GM13976 (cell line): ENCODE measurements around the gene RPS15A.

Experiments
- DNase-seq: peaks from one replicate; pipeline ENCODE4 v3.0.0; 2012; ENCODE audit warnings: low spot score
- in situ Hi-C: fragments of 300-500 bp; cut with MboI; formaldehyde crosslinking; loops from one replicate; pipeline ENCODE4 v1.12.0; 2022; ENCODE audit warnings: low sequenced_read_pairs, mixed read lengths, inconsistent platforms; ENCODE audit not compliant: unreplicated experiment
- TF ChIP-seq, protein P1 (sequence below): IDR thresholded peaks from 2 replicates; pipeline ENCODE4 v1.5.1; 2012; ENCODE audit warnings: borderline replicate concordance, mild to moderate bottlenecking; ENCODE audit not compliant: insufficient read depth; ENCODE audit errors: extremely low read depth, missing control alignments, control extremely low read depth

Gene RPS15A

DNA sequence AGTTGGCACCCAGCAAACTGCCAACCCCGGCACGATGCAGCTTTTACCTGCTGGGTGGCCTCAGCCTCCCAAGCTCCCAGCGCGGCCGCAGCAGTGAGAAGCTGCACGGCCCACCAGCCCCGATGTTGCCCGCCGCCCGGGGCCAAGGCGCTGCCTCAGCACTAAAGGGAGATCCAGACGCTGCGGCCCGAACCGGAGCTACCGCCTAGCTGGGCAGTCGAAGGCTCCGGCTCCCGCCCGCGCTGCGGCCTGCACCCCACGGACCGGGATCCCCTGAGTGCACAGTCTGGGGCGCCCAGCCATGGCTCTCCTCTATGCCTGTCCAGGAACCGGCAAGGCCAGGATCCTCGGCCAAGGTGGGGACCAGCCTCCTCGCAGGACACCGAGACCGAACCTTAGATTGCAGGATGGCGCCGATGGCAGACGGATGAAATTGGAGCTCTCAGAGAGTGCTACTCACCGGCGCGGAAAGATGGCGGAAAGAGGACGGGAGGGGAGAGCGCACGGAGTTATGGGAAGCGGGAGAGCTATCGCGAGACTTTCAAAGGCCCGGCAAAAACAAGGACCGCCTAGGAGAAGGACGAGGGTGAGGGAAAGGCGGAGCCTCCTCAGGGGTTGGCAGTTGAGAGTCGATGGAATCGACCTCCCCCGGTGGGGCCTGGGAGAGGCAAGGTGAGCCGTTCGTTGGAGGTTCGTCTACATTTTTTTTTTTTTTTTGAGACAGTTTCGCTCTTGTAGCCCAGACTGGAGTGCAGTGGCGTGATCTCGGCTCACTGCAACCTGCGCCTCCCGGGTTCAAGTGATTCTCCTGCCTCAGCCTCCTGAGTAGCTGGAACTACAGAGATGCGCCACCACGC, at the start of gene RPS15A:
RPS15A (minus strand) TSS at position 485 of the 857 bp plus-strand sequence. CDS start 1,221 bp downstream, outside the sequence.
- in situ Hi-C loops: no loop called here
- TF ChIP-seq, protein P1, sequence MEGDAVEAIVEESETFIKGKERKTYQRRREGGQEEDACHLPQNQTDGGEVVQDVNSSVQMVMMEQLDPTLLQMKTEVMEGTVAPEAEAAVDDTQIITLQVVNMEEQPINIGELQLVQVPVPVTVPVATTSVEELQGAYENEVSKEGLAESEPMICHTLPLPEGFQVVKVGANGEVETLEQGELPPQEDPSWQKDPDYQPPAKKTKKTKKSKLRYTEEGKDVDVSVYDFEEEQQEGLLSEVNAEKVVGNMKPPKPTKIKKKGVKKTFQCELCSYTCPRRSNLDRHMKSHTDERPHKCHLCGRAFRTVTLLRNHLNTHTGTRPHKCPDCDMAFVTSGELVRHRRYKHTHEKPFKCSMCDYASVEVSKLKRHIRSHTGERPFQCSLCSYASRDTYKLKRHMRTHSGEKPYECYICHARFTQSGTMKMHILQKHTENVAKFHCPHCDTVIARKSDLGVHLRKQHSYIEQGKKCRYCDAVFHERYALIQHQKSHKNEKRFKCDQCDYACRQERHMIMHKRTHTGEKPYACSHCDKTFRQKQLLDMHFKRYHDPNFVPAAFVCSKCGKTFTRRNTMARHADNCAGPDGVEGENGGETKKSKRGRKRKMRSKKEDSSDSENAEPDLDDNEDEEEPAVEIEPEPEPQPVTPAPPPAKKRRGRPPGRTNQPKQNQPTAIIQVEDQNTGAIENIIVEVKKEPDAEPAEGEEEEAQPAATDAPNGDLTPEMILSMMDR: no peak
- peak; percentile 97 for DNase-seq

DNA sequence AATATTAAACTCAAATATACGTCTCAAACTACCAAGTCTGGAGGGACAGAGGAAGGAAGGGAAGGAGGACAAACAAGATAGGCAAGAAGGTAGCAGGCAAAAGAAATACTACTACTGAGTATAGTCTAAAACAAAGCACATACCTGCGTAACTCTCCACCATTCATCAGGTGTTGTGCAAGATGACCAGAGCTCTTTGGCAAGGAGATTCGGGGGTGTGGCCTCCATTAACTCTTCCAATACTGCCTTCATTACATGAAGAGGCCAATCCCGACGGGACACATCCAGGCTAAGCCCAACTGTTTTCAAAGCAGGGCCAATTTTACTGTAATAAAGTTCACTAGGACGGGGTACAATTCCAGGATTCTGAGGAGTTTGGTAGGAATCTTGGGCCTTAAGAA, 49.4 kb upstream of the RPS15A start:
- in situ Hi-C loops: no loop called here
- DNase-seq: no peak
- TF ChIP-seq, protein P1: no peak

DNA sequence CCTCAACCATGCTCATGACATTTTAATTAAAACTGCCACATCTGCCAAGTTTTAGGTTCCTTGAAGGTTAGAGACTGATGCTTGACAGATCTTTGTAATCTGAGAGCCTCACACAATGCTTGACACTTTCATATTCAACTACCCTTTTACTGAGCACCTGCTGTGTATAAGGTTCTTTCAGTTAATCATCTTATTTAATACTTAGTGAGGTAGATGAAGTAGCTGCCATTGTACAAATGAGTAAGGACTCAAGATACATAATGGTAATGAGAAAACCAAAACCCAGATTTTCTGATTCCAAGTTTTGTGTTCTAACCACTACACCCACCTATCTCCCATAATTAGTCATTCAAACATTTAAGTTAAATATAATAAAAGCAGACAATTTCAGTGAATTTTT, 46.6 kb upstream of the RPS15A start:
- TF ChIP-seq, protein P1: no peak
- no peak for DNase-seq
- in situ Hi-C loops: no loop called here

DNA sequence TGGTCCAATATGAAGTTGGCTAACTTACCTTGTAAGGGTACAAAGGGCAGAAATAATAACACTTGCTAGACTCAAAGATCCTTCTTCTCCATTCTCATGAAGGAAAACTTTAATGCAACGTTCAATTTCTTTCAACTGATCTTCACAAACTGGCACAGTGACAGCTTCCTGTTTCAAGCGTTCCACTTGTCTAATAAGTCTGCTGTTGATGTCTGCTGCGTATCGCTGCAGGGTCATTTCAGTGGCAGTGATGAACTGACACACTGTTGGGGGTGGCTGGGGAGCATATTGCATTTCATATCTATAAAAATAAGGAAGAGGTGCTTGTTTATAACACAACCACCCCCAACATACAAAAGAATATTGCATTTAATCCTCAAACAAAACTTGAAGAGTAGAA, 44.7 kb upstream of the RPS15A start:
- TF ChIP-seq, protein P1: no peak
- no peak for DNase-seq
- in situ Hi-C loops: no loop called here

DNA sequence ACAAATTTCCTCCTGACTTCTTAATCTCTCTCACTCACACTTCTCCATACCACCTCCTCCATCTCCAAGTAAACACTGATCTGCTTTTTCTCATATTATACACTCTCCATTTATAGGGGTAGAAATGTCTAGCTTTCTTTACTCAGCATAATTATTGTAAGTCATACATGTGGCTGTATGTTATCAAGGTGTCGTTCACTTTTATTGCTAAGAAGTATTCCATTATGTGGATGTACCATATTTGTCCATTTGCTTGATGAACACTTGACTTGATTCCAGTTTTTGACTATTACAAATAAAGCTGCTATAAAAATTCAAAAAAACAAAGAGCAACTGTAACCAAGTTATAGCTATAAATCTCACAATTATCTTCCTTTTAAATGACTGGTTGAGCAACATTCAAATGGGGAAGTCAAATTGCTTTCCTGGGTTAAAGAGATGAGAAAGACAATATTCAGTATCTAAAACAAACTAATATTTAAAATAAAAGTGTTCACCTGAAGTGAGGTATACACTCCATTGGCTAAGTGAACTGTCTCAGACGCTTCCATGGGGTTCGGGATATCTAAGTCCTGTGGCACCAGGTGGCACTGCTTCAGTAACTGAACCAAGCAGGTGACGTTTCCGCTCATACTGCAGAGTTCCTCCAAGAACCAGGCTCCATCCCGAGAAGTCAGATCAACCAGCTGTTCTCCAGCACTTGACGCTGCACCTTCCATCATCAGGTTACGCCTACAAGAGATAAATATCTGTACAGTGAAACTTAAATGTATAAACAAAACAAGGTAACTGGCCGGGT, 43.8 kb upstream of the RPS15A start:
- no peak for DNase-seq
- TF ChIP-seq, protein P1: no peak
- in situ Hi-C loops: no loop called here

DNA sequence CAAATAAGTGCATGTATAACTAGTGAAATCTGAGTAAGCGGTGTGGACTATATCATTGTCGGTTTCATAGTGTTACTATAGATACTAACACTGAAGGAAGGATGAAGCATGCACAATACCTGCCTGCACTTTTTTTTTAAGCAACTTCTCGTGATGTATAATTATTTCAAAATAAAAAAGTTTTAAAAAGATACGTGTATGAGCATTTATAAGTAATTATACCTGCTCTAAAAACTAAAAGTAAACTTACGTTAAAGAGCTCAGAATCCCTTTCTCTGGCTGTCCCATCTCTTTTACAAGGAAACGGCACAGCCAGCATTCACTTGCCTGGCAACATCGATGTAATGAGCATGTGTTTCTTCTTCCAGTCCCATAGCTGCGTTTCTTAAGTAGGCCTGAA, 42.5 kb upstream of the RPS15A start:
- no peak for DNase-seq
- in situ Hi-C loops: no loop called here

More for the DNA sequence above, 42.5 kb upstream of the RPS15A start:
- TF ChIP-seq, protein P1: no peak
